Osteoblast (primary cell): ENCODE results near the gene ADCY2. TPM values are rescaled to one million over a fixed set of nuclear protein-coding genes. Genes with fewer than 3 reads are reported as not detected.

Source experiments
- DNase-seq: peaks from one replicate; pipeline ENCODE4 v3.0.0; 2011; ENCODE audit warnings: low spot score, mixed read lengths; ENCODE audit not compliant: insufficient read length; ENCODE audit errors: missing footprints
- H2AFZ ChIP-seq: 2 replicates; pipeline ENCODE4 v1.6.0; 2011; ENCODE audit warnings: mild to moderate bottlenecking, low read length
- H3K27ac ChIP-seq: 2 replicates; pipeline ENCODE4 v1.5.1; 2011; ENCODE audit warnings: mild to moderate bottlenecking, low read depth, low read length, moderate library complexity
- H3K27me3 ChIP-seq: 2 replicates; pipeline ENCODE4 v1.6.0; 2012; ENCODE audit warnings: mild to moderate bottlenecking, control low read depth, inconsistent platforms, low read length, moderate library complexity; ENCODE audit not compliant: insufficient read depth
- H3K36me3 ChIP-seq: 2 replicates; pipeline ENCODE4 v1.5.1; 2011; ENCODE audit warnings: mild to moderate bottlenecking, low read length, control low read depth, moderate library complexity; ENCODE audit not compliant: insufficient read depth
- H3K4me1 ChIP-seq: 2 replicates; pipeline ENCODE4 v1.5.1; 2011; ENCODE audit warnings: mild to moderate bottlenecking, low read length, control low read depth, moderate library complexity; ENCODE audit not compliant: insufficient read depth
- H3K4me2 ChIP-seq: 2 replicates; pipeline ENCODE4 v1.6.0; 2011; ENCODE audit warnings: mild to moderate bottlenecking, low read length; ENCODE audit not compliant: insufficient read depth
- H3K4me3 ChIP-seq: fragments of 200-600 bp; sonication (generic); 3 replicates; pipeline ENCODE4 v1.5.1; 2012; ENCODE audit warnings: mild to moderate bottlenecking, low read length, inconsistent platforms; ENCODE audit not compliant: insufficient read depth
- H3K79me2 ChIP-seq: 2 replicates; pipeline ENCODE4 v1.6.0; 2012; ENCODE audit warnings: mild to moderate bottlenecking, low read length, control low read depth, inconsistent platforms; ENCODE audit not compliant: insufficient read depth
- H3K9me3 ChIP-seq: 2 replicates; pipeline ENCODE4 v1.5.1; 2011; ENCODE audit warnings: low read depth, low read length, control low read depth
- H4K20me1 ChIP-seq: 2 replicates; pipeline ENCODE4 v1.6.0; 2012; ENCODE audit warnings: mild to moderate bottlenecking, low read length, control low read depth; ENCODE audit not compliant: insufficient read depth
- total RNA-seq: library from RNA; depleted of rRNA; stranded (reverse); fragments of >200 nt; gene quantifications from 2 replicates; pipeline ENCODE4 v1.2.3, GENCODE V29; 2012
- TF ChIP-seq, protein P1 (sequence below): IDR thresholded peaks from 2 replicates; pipeline ENCODE4 v1.5.1; 2011; ENCODE audit warnings: mild to moderate bottlenecking, low read depth, low read length, moderate library complexity; ENCODE audit errors: extremely low read depth

ADCY2 gene
- total RNA-seq, 1 donor: under 0.01 TPM

DNA sequence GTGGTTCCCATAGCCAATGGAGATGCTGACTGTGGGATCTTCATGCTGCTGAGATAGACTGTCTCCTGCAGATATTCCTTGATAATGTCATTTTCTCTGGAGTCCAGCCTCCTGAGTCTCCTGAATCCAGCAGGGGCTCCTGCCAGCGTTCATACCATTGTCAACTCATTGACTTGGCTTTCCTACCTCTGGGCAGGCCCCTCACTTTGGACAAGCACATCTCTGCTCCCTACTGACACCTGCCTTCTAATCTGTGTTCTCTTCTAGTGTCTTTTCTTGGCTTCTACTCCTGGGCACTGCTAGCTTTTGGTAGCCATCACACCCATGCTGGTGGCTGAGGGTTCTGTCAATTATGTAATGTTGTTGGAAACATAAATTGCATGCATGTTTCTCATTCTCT is 138.0 kb downstream of the ADCY2 start:
- Histone ChIP-seq H2AFZ (no peak overlapping the region), H3K27ac (no peak overlapping the region), H3K27me3 (no peaks in the 10 kb centered on the region), H3K9me3 (no peaks in the 10 kb centered on the region), H3K79me2 (no peaks in the 10 kb centered on the region), H4K20me1 (no peaks in the 10 kb centered on the region), H3K4me2 (no peak overlapping the region), H3K36me3 (no peaks in the 10 kb centered on the region), H3K4me1 (no peaks in the 10 kb centered on the region), H3K4me3 (no peak overlapping the region)
- TF ChIP-seq, protein P1, sequence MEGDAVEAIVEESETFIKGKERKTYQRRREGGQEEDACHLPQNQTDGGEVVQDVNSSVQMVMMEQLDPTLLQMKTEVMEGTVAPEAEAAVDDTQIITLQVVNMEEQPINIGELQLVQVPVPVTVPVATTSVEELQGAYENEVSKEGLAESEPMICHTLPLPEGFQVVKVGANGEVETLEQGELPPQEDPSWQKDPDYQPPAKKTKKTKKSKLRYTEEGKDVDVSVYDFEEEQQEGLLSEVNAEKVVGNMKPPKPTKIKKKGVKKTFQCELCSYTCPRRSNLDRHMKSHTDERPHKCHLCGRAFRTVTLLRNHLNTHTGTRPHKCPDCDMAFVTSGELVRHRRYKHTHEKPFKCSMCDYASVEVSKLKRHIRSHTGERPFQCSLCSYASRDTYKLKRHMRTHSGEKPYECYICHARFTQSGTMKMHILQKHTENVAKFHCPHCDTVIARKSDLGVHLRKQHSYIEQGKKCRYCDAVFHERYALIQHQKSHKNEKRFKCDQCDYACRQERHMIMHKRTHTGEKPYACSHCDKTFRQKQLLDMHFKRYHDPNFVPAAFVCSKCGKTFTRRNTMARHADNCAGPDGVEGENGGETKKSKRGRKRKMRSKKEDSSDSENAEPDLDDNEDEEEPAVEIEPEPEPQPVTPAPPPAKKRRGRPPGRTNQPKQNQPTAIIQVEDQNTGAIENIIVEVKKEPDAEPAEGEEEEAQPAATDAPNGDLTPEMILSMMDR: no peak
- no peak for DNase-seq

GRCh38 chr5:7534505-7534904 is 138.6 kb downstream of the ADCY2 start:
- H3K4me1 ChIP-seq: no peaks in the 10 kb centered on the region
- no peaks in the 10 kb centered on the region for H3K9me3 ChIP-seq
- no peak for DNase-seq
- no peak overlapping the region for H3K4me3 ChIP-seq
- H3K27ac ChIP-seq: no peak overlapping the region
- no peaks in the 10 kb centered on the region for H3K36me3 ChIP-seq
- H3K79me2 ChIP-seq: no peaks in the 10 kb centered on the region
- TF ChIP-seq, protein P1: no peak
- no peaks in the 10 kb centered on the region for H4K20me1 ChIP-seq
- H3K27me3 ChIP-seq: no peaks in the 10 kb centered on the region
- H3K4me2 ChIP-seq: no peak overlapping the region
- no peak overlapping the region for H2AFZ ChIP-seq

- H3K4me3 ChIP-seq: no peak overlapping the region
- H3K9me3 ChIP-seq: peaks cover 6% of the 10 kb centered on the region
- H4K20me1 ChIP-seq: no peaks in the 10 kb centered on the region
- no peaks in the 10 kb centered on the region for H3K27me3 ChIP-seq
- TF ChIP-seq, protein P1: no peak
- no peak overlapping the region for H3K27ac ChIP-seq
- no peaks in the 10 kb centered on the region for H3K4me1 ChIP-seq
- no peaks in the 10 kb centered on the region for H3K36me3 ChIP-seq
- H3K79me2 ChIP-seq: no peaks in the 10 kb centered on the region
- no peak overlapping the region for H2AFZ ChIP-seq
- no peak for DNase-seq
- no peak overlapping the region for H3K4me2 ChIP-seq
Observed at GRCh38 chr5:7537573-7537972, 141.6 kb downstream of the ADCY2 start.

DNA sequence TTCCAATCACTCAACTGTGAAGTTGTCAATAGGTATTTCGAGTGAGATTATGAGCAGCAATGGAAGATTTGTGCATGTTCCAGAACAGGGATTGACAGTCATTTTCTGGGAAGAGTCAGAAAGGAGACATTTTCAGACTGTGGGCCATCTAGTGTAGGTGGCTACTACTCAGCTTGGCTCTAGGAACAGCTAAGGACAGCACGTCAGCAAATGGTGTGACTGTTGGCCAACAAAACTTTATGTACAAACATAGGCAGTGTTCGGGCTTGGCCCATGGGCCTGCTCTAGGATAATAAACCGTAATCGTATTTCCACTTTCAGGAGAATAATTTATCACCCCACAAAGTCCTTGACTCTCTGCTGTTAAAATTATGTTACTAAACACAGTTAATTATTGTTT is 143.6 kb downstream of the ADCY2 start:
- Histone ChIP-seq H3K27ac (no peak overlapping the region), H3K79me2 (no peaks in the 10 kb centered on the region), H3K36me3 (no peaks in the 10 kb centered on the region), H3K4me3 (no peak overlapping the region), H3K4me2 (no peak overlapping the region), H4K20me1 (no peaks in the 10 kb centered on the region), H3K27me3 (no peaks in the 10 kb centered on the region), H3K9me3 (peaks cover 6% of the 10 kb centered on the region), H3K4me1 (no peaks in the 10 kb centered on the region), H2AFZ (no peak overlapping the region)
- TF ChIP-seq, protein P1: no peak
- DNase-seq: peak; percentile 21
